CD4-positive, alpha-beta T cell treated with Interleukin-1 beta for 1 hour (primary cell): ENCODE data around the gene TSPAN4.
A peak's percentile ranks its signal among the peaks of the same experiment; 100 is the strongest.

Experiments
- DNase-seq, 2 donors: peaks; one replicate each; pipeline ENCODE4 v3.0.0-alpha.2; 2020 to 2022

TSPAN4 gene

GRCh38 chr11:867856-868358 lies 25.3 kb downstream of the TSPAN4 start:
- DNase-seq: no peak

DNA sequence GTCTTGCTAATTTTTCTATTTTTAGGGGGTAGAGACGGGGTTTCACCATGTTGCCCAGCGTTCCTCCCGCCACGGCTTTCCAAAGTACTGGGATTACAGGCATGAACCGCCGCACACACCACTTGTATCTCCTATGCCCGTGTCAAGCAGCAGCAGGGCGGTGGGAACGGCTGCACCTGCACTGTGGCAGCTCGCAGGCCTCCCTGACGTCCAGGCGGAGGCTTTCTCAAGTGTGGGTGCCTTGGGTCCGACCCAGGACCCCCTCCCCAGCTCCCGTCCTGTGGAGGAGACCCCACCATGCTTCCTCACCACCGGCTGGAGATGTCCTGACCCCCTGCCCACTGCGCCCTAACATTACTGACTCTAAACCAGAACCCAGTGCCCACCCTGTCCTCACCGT lies 25.7 kb downstream of the TSPAN4 start:
- DNase-seq: no peak

- DNase-seq: no peak
Observed at GRCh38 chr11:868802-869201, 26.1 kb downstream of the TSPAN4 start.

DNA sequence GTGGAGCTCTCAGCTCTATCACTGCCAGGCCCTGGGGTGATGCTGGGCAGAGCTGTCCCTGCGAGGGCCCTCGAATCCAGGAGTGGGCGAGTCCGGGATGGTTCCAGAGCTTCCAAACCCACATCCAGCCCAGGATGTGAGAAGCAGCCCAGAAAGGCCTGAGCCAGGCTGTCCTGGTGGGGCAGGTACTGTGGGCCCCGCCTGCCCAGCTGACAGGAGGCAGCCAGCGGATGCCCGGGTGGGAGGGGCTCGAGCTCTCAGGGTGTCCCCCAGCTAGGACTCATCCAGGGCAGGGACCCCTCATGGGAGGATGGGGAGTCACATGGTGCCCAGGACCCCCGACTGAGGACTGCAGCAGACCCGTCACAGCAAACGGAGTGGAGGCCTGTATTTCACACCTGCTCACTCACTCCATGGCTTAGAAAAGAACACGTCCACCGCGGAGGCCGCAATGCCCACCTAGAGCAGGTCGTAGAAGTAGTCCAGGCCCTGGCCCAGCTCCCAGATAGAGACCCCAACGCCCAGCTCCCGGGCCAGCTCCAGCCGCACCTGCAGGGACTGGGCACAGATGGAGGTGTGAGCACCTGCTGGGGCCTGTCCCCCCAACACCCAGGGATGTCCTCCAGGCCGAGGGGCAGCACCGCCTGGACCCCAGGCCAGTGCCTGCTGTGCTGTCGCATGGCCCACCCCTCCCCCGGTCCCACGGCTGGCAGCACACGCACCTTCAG lies 26.9 kb downstream of the TSPAN4 start:
- DNase-seq: no peak

DNA sequence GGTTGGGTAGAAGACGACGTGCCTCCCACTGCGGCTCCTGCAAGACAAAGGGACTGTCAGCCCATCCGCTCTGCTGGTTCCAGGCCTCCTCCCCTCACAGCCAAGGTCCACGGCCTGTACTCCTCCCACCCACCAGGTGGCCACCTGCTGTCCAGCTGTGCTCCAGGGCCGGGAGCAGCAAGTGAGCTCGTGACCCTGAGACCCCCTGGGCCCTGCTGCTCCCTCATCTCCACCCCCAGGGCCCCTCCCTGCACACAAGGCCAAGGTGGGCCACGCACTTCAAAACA lies 27.4 kb downstream of the TSPAN4 start:
- DNase-seq: no peak

DNA sequence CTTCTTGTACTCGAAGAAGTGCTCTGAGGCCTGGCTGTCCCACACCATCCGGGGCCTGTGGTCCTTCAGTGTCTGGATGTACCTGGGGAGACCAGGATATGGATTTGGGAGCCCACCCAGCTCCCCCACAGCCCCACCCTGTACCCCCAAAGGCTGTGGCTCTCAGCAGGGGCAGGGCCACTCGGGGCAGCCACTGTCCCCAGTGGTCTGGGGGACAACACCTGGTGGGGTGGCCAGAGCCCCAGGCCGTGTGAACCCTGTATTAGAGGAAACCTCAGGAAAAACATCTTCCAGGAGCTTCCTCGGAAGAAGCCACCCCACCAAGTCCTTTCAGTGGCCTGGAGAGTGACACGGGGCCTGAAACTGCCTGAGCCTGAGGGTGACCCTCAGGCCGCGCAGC lies 27.8 kb downstream of the TSPAN4 start:
- DNase-seq: no peak

GRCh38 chr11:871472-871871 lies 28.8 kb downstream of the TSPAN4 start:
- DNase-seq: no peak

DNA sequence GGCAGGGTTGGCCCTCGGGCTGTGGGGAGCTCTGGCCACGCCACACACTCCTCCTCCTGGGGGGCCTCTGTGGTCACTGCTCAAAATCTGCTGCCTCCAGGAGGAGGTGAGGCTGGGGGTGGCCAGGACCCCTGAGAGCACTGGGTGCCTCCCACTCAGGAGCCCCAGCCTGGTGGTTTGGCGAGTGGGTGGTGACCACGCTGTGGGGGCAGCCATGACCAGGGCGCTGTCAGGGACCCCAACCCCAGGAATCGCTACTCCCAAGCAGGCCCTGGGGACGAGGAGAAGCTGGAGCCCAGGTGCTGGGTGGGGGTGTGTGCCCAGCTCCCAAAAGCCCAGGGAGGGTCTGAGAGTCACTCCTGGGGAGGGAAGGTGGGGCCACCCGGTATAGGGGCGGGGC lies 30.1 kb downstream of the TSPAN4 start:
- no peak for DNase-seq

- no peak for DNase-seq
Observed at GRCh38 chr11:873706-874105, 31.1 kb downstream of the TSPAN4 start.

GRCh38 chr11:875203-875602 lies 32.6 kb downstream of the TSPAN4 start:
- DNase-seq: no peak

DNA sequence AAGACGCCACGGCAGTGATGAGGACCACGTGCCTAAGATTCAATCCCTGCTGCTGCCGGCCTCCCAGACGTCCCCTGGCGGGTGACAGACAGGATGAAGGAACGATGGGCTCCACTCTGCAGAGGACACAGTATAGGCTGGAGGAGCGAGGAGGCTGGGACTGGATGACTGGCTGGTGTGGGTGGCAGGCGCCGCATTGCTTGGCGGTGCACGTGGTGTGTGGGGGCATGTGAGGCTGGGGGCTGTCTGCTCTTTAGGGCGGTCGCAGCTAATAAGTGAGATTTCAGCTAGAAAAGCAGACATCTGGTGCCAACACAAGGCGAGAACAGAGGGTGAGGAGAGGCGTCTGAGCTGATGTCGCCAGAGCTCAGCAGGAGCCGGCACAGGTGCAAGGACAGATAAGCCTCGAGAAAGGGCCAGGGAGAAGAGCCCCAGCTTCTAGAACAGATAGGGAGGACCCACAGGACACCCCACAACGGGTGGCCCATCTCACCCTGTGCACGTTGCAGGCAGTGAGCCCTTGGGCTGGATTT lies 33.2 kb downstream of the TSPAN4 start:
- DNase-seq: no peak

- no peak for DNase-seq
Observed at GRCh38 chr11:876545-876944, 33.9 kb downstream of the TSPAN4 start.

GRCh38 chr11:877565-877964 lies 34.9 kb downstream of the TSPAN4 start:
- DNase-seq: peak in 1 of 2 donors; percentile 11

GRCh38 chr11:880447-880846 lies 37.8 kb downstream of the TSPAN4 start:
- no peak for DNase-seq

DNA sequence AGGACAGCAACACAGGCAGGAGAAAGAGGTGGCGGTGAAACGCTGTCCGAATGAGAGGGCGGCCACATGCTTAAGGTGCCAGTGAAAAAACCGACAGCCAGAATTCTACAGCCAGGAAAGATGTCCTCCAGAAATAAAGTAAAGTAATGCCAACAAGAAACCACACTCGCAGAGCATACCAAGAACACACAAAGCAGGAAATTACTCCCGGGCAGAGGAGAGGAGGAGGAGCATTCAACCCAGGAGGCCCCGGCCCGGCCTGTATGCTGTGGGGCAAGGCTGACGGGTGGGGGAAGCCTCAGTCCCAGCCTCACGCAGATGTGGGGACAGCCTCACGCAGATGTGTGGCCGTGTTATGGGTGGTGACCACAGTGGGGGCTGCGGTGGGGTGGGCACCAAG lies 39.9 kb downstream of the TSPAN4 start:
- DNase-seq: no peak

DNA sequence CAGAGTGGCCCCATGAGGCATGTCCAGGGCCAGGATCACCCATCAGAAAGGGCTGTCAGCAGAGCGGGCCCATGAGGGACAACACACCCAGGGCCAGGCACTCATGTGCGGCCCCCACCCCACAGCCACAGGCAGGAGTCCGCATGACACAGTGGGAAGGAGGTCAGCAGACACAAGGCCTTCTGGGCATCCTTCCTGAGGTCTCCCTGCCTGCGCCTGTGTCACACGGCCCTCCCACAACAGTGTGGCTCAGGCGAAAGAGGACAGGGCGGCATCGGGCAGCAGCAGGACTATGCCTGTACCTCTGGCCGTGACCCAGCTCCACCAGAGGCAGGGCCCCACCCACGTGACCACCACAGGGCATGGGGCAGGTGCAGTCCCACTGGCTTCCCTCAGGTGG lies 40.9 kb downstream of the TSPAN4 start:
- no peak for DNase-seq

- no peak for DNase-seq
Observed at GRCh38 chr11:884578-885070, 42.0 kb downstream of the TSPAN4 start.

GRCh38 chr11:886568-886967 lies 43.9 kb downstream of the TSPAN4 start:
- no peak for DNase-seq

- no peak for DNase-seq
Observed at GRCh38 chr11:887589-887988, 44.9 kb downstream of the TSPAN4 start.

- DNase-seq: no peak
Observed at GRCh38 chr11:888310-889212, 45.9 kb downstream of the TSPAN4 start.

- no peak for DNase-seq
Observed at GRCh38 chr11:889257-889656, 46.6 kb downstream of the TSPAN4 start.

GRCh38 chr11:889687-890475 lies 47.2 kb downstream of the TSPAN4 start:
- no peak for DNase-seq
